ENCODE results near the gene ANK3.
"Not testable (repeated sequence)": the region's sequence is repeated elsewhere in the genome, so short reads cannot be mapped to it uniquely, and the experiment has no call there.

The ANK3 gene

DNA sequence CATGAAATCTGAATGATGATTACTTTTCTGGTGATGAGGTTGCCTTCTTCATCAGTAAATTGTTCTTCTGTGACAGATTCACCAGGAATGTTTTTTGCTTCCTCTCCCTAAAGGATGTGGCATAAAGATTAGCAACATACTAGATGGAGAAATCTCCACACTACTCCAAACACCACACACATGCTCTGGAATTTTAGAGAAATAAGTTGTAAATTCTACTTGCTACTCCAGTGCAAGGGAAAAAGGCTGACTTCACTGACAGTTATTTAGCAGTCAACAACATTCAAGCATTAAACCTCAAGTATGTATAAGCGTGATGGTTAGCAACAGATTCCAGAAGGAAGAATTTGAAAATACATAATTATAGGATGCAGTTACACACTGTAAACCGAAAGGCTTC lies 345.4 kb downstream of the ANK3 start:
- H3K9ac ChIP-seq (ENCODE audit: low read length): no peak overlapping the region
- H3K36me3 ChIP-seq (ENCODE audit: insufficient read depth, low read length): no peaks in the 10 kb centered on the region
- H3K27ac ChIP-seq (ENCODE audit: low read depth, low read length): no peak overlapping the region
- no peaks in the 10 kb centered on the region for H3K27me3 ChIP-seq (ENCODE audit: control insufficient read depth in 1 of 2, insufficient read depth in 2 of 2, low read length in 2 of 2)
- no peak overlapping the region for H3K4me3 ChIP-seq (ENCODE audit: low read depth in 1 of 2, low read length in 2 of 2)
- H3K9me3 ChIP-seq (ENCODE audit: low read length): no peaks in the 10 kb centered on the region
- H3K4me1 ChIP-seq (ENCODE audit: insufficient read depth, low read length): no peaks in the 10 kb centered on the region

DNA sequence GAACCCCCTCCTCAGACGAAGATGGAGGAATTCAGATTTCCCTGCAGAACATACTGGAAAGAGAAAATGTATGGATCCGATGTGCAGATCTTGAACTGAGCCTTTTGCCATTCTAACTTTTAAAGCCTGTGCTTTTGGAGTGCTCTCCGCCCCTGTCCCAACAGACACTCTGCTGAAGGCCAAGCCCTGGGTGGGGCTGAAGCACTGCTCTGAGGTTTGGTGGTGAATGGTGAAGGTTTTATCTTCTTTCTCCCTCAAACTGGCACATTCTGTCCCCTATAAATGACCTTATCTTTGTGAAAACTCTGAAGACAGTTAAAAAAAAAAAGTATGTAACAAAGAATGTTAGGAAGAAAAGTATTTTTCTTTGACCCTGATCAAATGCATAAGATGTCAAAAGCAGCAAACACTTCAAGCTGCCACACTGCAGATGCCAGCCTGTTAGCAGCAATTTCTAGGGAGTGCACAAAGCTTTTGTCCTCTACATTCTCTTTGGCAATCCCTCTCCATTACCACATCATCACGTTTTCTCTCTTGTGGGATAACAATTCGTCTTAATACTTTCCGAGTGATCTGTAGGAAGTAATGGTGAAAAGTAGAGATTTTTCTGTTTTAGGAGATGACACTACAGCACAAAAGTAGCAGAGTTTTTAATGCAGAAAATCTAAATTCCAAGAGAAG lies 346.0 kb downstream of the ANK3 start:
- Histone ChIP-seq H3K27ac (ENCODE audit: low read depth, low read length) (no peak overlapping the region), H3K36me3 (ENCODE audit: insufficient read depth, low read length) (no peaks in the 10 kb centered on the region), H3K4me3 (ENCODE audit: low read depth in 1 of 2, low read length in 2 of 2) (no peak overlapping the region), H3K4me1 (ENCODE audit: insufficient read depth, low read length) (no peaks in the 10 kb centered on the region), H3K27me3 (ENCODE audit: control insufficient read depth in 1 of 2, insufficient read depth in 2 of 2, low read length in 2 of 2) (no peaks in the 10 kb centered on the region), H3K9me3 (ENCODE audit: low read length) (no peaks in the 10 kb centered on the region), H3K9ac (ENCODE audit: low read length) (no peak overlapping the region)

DNA sequence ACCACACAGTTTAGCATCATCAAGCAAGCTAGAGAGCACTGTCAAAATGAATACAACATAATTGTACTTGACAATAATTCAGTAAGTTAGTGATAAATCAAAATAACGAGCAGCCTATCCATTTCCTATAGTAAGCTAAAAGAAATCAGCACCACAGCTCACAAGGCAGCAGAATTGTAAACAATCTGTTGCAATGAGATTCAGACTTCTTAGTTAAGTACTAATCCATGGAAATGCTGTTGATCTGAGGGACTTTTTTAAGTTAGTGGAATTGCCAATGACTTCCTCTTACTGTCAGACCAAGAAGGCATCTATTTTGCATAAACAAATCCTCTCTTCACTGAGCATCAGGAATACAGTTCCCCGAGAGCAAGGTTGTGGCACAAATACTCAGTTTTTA lies 346.8 kb downstream of the ANK3 start:
- no peaks in the 10 kb centered on the region for H3K9me3 ChIP-seq (ENCODE audit: low read length)
- no peaks in the 10 kb centered on the region for H3K4me1 ChIP-seq (ENCODE audit: insufficient read depth, low read length)
- no peak overlapping the region for H3K27ac ChIP-seq (ENCODE audit: low read depth, low read length)
- no peak overlapping the region for H3K4me3 ChIP-seq (ENCODE audit: low read depth in 1 of 2, low read length in 2 of 2)
- H3K9ac ChIP-seq (ENCODE audit: low read length): no peak overlapping the region
- no peaks in the 10 kb centered on the region for H3K36me3 ChIP-seq (ENCODE audit: insufficient read depth, low read length)
- no peaks in the 10 kb centered on the region for H3K27me3 ChIP-seq (ENCODE audit: control insufficient read depth in 1 of 2, insufficient read depth in 2 of 2, low read length in 2 of 2)

DNA sequence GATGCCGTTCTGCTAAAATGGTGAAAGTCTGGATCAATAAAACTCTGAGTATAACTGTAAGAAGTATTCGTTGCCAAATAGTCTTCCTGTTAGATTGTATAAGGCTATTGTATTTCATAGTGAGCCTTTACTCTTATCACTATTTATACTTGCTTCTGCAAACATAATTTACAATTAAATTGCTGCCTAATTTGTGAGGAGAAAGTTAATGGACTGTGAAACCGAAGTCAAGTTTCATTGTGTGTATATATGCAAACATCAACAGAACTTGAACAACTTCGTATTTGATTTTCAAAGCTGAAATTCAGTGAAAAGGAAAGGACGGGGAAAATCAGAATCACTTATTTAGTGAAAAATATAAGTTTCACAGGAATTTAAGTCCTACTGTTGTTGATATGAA lies 347.4 kb downstream of the ANK3 start:
- no peak overlapping the region for H3K27ac ChIP-seq (ENCODE audit: low read depth, low read length)
- no peak overlapping the region for H3K4me3 ChIP-seq (ENCODE audit: low read depth in 1 of 2, low read length in 2 of 2)
- no peaks in the 10 kb centered on the region for H3K36me3 ChIP-seq (ENCODE audit: insufficient read depth, low read length)
- H3K9ac ChIP-seq (ENCODE audit: low read length): no peak overlapping the region
- no peaks in the 10 kb centered on the region for H3K9me3 ChIP-seq (ENCODE audit: low read length)
- H3K27me3 ChIP-seq (ENCODE audit: control insufficient read depth in 1 of 2, insufficient read depth in 2 of 2, low read length in 2 of 2): no peaks in the 10 kb centered on the region
- no peaks in the 10 kb centered on the region for H3K4me1 ChIP-seq (ENCODE audit: insufficient read depth, low read length)

DNA sequence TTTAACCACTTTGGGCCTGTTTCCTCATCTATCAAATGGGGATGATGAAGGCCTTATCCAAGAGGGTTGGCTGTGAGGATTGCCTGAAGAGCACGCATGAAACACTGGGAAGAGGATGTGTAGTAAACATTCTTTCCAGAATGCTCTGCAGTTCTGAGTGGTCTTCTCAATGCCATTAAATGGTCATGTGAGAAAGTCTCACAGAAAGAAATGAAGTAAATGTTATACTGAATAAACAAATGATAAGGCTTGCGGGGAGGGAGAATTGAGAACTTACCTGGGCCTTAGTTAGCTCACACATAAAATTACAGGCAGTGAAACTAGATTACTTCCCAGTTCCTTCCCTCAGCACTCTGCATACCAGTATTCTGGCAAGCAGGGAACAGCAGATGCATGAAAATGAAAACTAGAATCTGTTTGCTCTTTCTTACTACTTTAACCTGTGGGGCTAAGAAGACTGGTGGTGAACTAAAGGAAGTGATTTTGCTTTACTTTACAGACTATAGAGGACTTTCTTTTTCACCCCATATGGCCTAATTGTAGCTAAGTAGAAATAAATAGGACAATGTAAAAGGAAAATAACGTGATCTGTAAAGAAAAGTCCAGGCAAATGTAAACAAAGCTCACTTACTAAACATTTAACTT lies 348.1 kb downstream of the ANK3 start:
- Histone ChIP-seq H3K27ac (ENCODE audit: low read depth, low read length) (no peak overlapping the region), H3K4me1 (ENCODE audit: insufficient read depth, low read length) (no peaks in the 10 kb centered on the region), H3K4me3 (ENCODE audit: low read depth in 1 of 2, low read length in 2 of 2) (no peak overlapping the region), H3K36me3 (ENCODE audit: insufficient read depth, low read length) (no peaks in the 10 kb centered on the region), H3K27me3 (ENCODE audit: control insufficient read depth in 1 of 2, insufficient read depth in 2 of 2, low read length in 2 of 2) (no peaks in the 10 kb centered on the region), H3K9ac (ENCODE audit: low read length) (no peak overlapping the region), H3K9me3 (ENCODE audit: low read length) (no peaks in the 10 kb centered on the region)

DNA sequence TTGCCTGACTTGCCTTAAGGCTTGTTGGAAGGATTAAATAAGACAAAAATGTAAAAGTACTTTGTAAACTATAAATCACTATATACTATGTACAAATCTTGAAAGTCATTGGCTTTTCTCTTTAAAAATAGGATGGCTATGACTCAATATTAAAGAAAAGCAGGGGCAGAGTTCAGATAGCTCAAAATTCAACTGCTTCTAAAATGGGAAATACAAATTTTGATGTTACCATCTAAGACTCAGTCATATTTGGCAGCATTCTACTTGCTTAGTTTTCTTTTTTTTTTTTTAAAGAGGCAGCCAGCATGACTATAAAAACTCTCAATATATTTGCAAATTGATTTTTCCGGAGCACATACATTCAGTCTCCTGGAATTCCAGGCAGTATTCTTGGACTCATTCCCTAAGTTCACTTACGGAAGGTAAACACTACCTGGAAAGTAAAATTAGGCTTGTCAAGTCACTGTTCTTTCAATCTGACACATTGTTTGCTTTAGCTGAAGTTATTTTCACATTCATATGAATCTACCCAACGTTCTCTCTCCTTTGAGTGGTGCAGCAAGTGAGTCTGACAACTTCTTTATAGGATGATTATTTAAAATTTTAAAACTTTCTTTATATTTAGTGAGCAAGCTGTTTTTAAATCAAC lies 349.5 kb downstream of the ANK3 start:
- H3K4me1 ChIP-seq (ENCODE audit: insufficient read depth, low read length): no peaks in the 10 kb centered on the region
- no peaks in the 10 kb centered on the region for H3K9me3 ChIP-seq (ENCODE audit: low read length)
- no peak overlapping the region for H3K9ac ChIP-seq (ENCODE audit: low read length)
- no peak overlapping the region for H3K4me3 ChIP-seq (ENCODE audit: low read depth in 1 of 2, low read length in 2 of 2)
- no peaks in the 10 kb centered on the region for H3K36me3 ChIP-seq (ENCODE audit: insufficient read depth, low read length)
- no peak overlapping the region for H3K27ac ChIP-seq (ENCODE audit: low read depth, low read length)
- H3K27me3 ChIP-seq (ENCODE audit: control insufficient read depth in 1 of 2, insufficient read depth in 2 of 2, low read length in 2 of 2): no peaks in the 10 kb centered on the region

DNA sequence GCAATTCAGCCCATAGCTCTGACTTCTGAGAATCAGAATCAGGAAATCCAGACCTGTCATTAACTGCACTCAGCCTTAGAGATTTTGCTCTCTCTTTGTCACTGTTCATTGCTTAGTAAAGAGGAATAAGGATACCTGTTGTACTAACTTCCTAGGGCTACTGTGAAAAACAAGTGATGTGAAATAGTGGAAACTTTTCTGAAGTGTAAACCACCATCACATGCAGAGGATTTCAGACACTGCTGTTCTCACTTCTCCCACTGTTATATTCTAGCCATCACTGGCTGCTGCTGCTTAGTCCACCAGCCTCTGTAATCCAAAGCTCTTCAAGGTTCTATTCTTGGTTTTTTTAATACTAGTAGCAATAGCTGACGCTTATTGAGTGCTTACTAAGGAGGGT lies 353.7 kb downstream of the ANK3 start:
- no peak overlapping the region for H3K27ac ChIP-seq (ENCODE audit: low read depth, low read length)
- no peak overlapping the region for H3K4me3 ChIP-seq (ENCODE audit: low read depth in 1 of 2, low read length in 2 of 2)
- H3K4me1 ChIP-seq (ENCODE audit: insufficient read depth, low read length): no peaks in the 10 kb centered on the region
- H3K36me3 ChIP-seq (ENCODE audit: insufficient read depth, low read length): no peaks in the 10 kb centered on the region
- no peaks in the 10 kb centered on the region for H3K9me3 ChIP-seq (ENCODE audit: low read length)
- H3K27me3 ChIP-seq (ENCODE audit: control insufficient read depth in 1 of 2, insufficient read depth in 2 of 2, low read length in 2 of 2): no peaks in the 10 kb centered on the region
- no peak overlapping the region for H3K9ac ChIP-seq (ENCODE audit: low read length)

DNA sequence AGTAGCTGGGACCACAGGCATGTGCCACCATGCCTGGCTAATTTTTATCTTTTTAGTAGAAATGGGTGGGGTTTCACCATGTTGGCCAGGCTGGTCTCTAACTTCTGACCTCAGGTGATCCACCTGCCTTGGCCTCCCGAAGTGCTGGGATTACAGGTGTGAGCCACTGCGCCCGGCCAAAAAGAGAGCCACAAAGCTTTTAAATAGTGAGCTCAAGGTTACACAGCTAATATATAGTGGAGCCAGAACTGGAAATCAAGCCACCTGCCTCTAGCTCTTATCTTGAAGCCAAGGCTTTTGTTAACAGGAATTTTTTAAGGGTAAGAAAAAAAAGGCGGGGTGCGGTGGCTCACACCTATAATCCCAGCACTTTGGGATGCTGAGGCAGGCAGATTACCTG lies 354.3 kb downstream of the ANK3 start:
- H3K9ac ChIP-seq (ENCODE audit: low read length); H3K4me1 ChIP-seq (ENCODE audit: insufficient read depth, low read length); H3K9me3 ChIP-seq (ENCODE audit: low read length); H3K4me3 ChIP-seq (ENCODE audit: low read depth in 1 of 2, low read length in 2 of 2); H3K27me3 ChIP-seq (ENCODE audit: control insufficient read depth in 1 of 2, insufficient read depth in 2 of 2, low read length in 2 of 2); H3K36me3 ChIP-seq (ENCODE audit: insufficient read depth, low read length); H3K27ac ChIP-seq (ENCODE audit: low read depth, low read length): not testable (repeated sequence)

DNA sequence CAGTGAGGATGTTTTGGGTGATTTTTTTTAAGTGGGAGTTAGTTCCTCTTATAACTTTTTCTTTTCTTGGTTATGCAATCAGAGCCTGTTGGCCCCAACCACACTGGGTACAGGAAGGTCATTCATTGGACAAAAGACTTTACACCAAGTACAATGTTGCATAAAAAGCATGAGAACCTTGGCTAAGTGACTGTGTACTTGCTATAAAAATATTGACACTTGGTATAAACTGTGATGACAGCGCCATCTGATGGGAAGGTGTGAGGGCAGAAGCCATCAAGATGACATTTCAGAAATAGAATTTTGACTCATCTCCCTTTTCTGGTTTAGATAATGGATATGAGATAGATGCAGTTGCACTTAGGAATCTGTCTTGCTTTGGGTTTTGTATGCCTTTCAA lies 357.0 kb downstream of the ANK3 start:
- Histone ChIP-seq H3K27me3 (ENCODE audit: control insufficient read depth in 1 of 2, insufficient read depth in 2 of 2, low read length in 2 of 2) (no peaks in the 10 kb centered on the region), H3K9me3 (ENCODE audit: low read length) (no peaks in the 10 kb centered on the region), H3K4me1 (ENCODE audit: insufficient read depth, low read length) (no peaks in the 10 kb centered on the region), H3K4me3 (ENCODE audit: low read depth in 1 of 2, low read length in 2 of 2) (no peak overlapping the region), H3K27ac (ENCODE audit: low read depth, low read length) (no peak overlapping the region), H3K9ac (ENCODE audit: low read length) (no peak overlapping the region), H3K36me3 (ENCODE audit: insufficient read depth, low read length) (no peaks in the 10 kb centered on the region)

DNA sequence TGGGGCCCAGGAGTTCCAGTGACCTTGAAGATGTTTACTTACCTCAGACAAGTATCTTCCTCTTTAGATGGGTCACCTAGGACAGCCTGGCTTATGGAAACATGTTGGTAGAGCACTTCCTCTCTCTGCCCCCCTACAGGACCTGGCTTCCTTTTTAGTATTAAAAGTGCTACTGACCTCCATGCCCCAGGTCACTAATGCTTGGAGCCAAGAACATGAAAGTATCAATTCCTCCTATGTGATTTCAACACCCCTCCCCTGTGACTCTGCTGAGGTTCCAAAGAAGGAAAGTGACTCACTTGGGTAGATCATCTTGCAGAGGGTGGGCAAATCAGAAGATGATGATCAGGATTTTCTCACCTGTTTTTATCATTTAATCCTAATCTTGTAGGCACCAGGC lies 358.0 kb downstream of the ANK3 start:
- no peaks in the 10 kb centered on the region for H3K4me1 ChIP-seq (ENCODE audit: insufficient read depth, low read length)
- no peaks in the 10 kb centered on the region for H3K36me3 ChIP-seq (ENCODE audit: insufficient read depth, low read length)
- no peaks in the 10 kb centered on the region for H3K27me3 ChIP-seq (ENCODE audit: control insufficient read depth in 1 of 2, insufficient read depth in 2 of 2, low read length in 2 of 2)
- no peak overlapping the region for H3K4me3 ChIP-seq (ENCODE audit: low read depth in 1 of 2, low read length in 2 of 2)
- no peak overlapping the region for H3K9ac ChIP-seq (ENCODE audit: low read length)
- H3K27ac ChIP-seq (ENCODE audit: low read depth, low read length): no peak overlapping the region
- no peaks in the 10 kb centered on the region for H3K9me3 ChIP-seq (ENCODE audit: low read length)

DNA sequence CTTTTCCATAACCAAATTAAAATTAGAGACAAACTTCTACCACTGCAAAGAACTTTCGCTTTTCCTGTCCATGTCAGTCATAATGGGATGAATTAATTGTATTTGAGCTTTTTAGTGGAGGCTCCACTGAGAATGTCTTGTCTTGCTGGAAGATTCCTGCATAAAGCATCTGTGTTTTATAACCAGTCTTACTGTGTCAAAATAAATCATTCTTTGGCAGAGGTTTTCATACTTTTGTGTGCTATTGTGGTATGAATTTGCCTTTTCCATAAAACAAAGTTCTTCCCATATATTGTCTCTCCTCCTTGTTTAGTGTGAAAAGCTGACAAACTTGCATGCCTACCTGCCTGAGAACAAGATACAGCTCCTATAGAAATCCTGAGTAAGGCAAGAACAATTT lies 358.5 kb downstream of the ANK3 start:
- Histone ChIP-seq H3K9me3 (ENCODE audit: low read length) (no peaks in the 10 kb centered on the region), H3K4me3 (ENCODE audit: low read depth in 1 of 2, low read length in 2 of 2) (no peak overlapping the region), H3K27me3 (ENCODE audit: control insufficient read depth in 1 of 2, insufficient read depth in 2 of 2, low read length in 2 of 2) (no peaks in the 10 kb centered on the region), H3K4me1 (ENCODE audit: insufficient read depth, low read length) (no peaks in the 10 kb centered on the region), H3K9ac (ENCODE audit: low read length) (no peak overlapping the region), H3K36me3 (ENCODE audit: insufficient read depth, low read length) (no peaks in the 10 kb centered on the region), H3K27ac (ENCODE audit: low read depth, low read length) (no peak overlapping the region)

DNA sequence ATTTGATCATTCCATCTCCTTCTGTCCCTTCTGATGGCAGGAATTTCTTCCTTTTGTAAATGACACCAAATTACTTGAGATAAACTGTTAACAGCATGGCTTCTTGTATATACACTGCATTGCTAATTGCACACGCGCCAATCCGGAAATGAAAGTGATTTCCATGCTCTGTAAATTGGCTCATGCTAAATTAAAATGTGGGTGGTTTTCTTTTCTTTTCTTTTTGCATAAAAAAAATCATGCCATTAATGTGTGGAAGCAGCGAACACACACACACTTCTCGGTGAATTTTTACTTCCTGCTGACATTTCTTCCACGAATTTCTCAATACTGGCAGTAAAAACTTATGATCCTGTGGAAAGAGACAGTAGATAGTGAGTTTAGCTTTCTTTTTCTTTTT lies 360.2 kb downstream of the ANK3 start:
- H3K4me3 ChIP-seq (ENCODE audit: low read depth in 1 of 2, low read length in 2 of 2): no peak overlapping the region
- no peaks in the 10 kb centered on the region for H3K4me1 ChIP-seq (ENCODE audit: insufficient read depth, low read length)
- H3K27ac ChIP-seq (ENCODE audit: low read depth, low read length): no peak overlapping the region
- no peaks in the 10 kb centered on the region for H3K27me3 ChIP-seq (ENCODE audit: control insufficient read depth in 1 of 2, insufficient read depth in 2 of 2, low read length in 2 of 2)
- no peak overlapping the region for H3K9ac ChIP-seq (ENCODE audit: low read length)
- H3K36me3 ChIP-seq (ENCODE audit: insufficient read depth, low read length): no peaks in the 10 kb centered on the region
- no peaks in the 10 kb centered on the region for H3K9me3 ChIP-seq (ENCODE audit: low read length)

Data from muscle layer of colon (tissue), 2 donors.